RPMI7951 (cell line): Measurements from ENCODE around the gene SMYD3. TPM values are rescaled to one million over a fixed set of nuclear protein-coding genes. Genes with fewer than 3 reads are reported as not detected.

Experiments used
- DNase-seq: peaks from one replicate; pipeline ENCODE4 v3.0.0-alpha.2; 2012; ENCODE audit warnings: low read depth
- total RNA-seq: library from RNA; depleted of rRNA; stranded (reverse); fragments of >200 nt; shearing (Covaris generic); gene quantifications from 2 replicates; pipeline ENCODE4 v1.2.3, GENCODE V29; 2014

The SMYD3 gene
- total RNA-seq, 1 experiment from 2014 or later: 33.9 TPM

- no peak for DNase-seq
Measured at GRCh38 chr1:246275036-246275435, 232.0 kb downstream of the SMYD3 start.

- DNase-seq: no peak
Measured at GRCh38 chr1:246274186-246274585, 232.9 kb downstream of the SMYD3 start.

- DNase-seq: no peak
Measured at GRCh38 chr1:246271516-246271915, 235.6 kb downstream of the SMYD3 start.

- DNase-seq: no peak
Measured at GRCh38 chr1:246270236-246270635, 236.8 kb downstream of the SMYD3 start.

GRCh38 chr1:246269466-246269865 is 237.6 kb downstream of the SMYD3 start:
- no peak for DNase-seq

GRCh38 chr1:246267896-246268295 is 239.2 kb downstream of the SMYD3 start:
- no peak for DNase-seq

GRCh38 chr1:246267426-246267825 is 239.7 kb downstream of the SMYD3 start:
- no peak for DNase-seq

- DNase-seq: no peak
Measured at GRCh38 chr1:246265481-246265880, 241.6 kb downstream of the SMYD3 start.

GRCh38 chr1:246262281-246262680 is 244.8 kb downstream of the SMYD3 start:
- no peak for DNase-seq

GRCh38 chr1:246261639-246262038 is 245.4 kb downstream of the SMYD3 start:
- DNase-seq: no peak

GRCh38 chr1:246258250-246258649 is 248.8 kb downstream of the SMYD3 start:
- DNase-seq: no peak

- no peak for DNase-seq
Measured at GRCh38 chr1:246255773-246256172, 251.3 kb downstream of the SMYD3 start.

GRCh38 chr1:246254854-246255253 is 252.2 kb downstream of the SMYD3 start:
- DNase-seq: no peak

- no peak for DNase-seq
Measured at GRCh38 chr1:246246430-246246829, 260.6 kb downstream of the SMYD3 start.

GRCh38 chr1:246245541-246245940 is 261.5 kb downstream of the SMYD3 start:
- no peak for DNase-seq

- no peak for DNase-seq
Measured at GRCh38 chr1:246232126-246232525, 275.0 kb downstream of the SMYD3 start.

GRCh38 chr1:246226041-246226440 is 281.0 kb downstream of the SMYD3 start:
- DNase-seq: no peak

- DNase-seq: no peak
Measured at GRCh38 chr1:246221485-246222255, 285.4 kb downstream of the SMYD3 start.

GRCh38 chr1:246220495-246221065 is 286.5 kb downstream of the SMYD3 start:
- DNase-seq: no peak

- peak; percentile 78 for DNase-seq
Measured at GRCh38 chr1:246219508-246220030, 287.5 kb downstream of the SMYD3 start.

GRCh38 chr1:246218686-246219085 is 288.4 kb downstream of the SMYD3 start:
- DNase-seq: no peak

- DNase-seq: no peak
Measured at GRCh38 chr1:246216906-246217305, 290.2 kb downstream of the SMYD3 start.

GRCh38 chr1:246215510-246215903 is 291.6 kb downstream of the SMYD3 start:
- DNase-seq: peak; percentile 61
